SHP77 treated with DMSO at 0.1 percent for 48 hours (cell line): Measurements from ENCODE around the gene CD82.

Experiments
- DNase-seq: peaks from one replicate; lab custom pipeline; 2025; lab: John Stamatoyannopoulos, UW

CD82 gene

DNA sequence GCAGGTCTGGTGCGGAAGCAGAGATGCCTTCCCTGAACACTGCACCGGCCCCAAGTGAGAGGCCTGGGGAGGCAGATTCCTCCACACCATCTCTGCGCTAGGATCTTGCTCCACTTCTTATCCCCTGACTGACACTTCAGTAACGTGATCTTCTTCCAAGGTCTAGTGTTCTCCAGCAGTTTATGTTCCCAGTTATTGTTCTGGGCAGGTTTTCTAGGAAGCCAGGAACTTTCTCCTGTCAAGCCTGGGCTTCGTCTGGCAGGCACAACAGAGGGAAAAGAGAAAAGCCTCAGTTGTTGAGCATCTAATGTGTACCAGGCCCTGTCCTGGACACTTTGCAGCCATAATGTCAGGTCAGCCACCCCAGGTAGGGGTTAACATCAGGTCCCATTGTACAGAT, 10.5 kb downstream of the CD82 start:
- DNase-seq = no peak

DNA sequence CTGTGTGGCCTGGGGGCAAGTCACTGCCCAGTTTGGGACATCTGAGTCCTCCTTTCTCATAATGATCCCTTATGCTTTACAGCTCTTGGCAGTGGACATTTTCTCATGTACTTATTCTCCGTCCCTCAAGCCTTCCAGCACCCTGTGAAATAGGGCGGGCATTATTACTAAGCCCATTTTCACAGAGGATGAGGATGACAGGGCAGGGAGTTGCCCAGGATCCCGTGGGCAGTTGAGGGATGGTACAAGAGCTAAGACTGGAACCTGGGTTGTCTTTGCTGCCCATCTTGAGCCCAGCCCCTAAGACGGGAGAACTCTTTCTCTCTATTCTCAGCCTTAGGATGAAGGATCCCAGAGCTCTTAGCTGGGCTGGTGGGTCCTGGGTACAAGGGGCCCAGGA, 11.2 kb downstream of the CD82 start:
- no peak for DNase-seq

DNA sequence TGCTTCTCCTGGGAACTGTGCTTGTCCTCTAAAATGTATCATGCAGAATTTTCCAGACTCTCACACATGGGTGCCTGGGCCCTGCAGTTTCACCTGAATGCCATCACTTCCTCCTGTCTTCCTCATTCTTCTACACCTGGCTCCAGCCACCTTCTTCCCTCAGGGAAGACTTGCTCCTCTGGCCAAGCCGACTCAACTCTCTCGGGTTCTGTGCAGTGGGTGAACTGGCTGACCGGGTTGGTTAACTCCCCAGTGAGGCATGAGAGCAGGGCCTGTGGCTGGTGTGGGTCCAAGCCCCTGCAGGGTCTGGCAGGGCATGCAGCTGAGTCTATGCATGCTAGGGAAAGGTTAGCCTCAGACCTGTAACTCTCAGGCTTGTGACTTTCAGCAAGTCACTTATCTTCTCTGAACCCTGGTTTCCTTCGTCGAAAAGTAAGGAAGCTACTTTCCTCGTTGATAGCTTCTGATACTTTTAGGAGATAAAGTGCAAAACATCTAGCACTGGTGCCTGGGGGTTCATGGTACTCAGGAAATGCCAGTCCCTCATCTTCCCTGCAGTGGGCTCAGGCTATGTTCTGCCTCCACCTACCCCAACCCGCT, 11.9 kb downstream of the CD82 start:
- no peak for DNase-seq

DNA sequence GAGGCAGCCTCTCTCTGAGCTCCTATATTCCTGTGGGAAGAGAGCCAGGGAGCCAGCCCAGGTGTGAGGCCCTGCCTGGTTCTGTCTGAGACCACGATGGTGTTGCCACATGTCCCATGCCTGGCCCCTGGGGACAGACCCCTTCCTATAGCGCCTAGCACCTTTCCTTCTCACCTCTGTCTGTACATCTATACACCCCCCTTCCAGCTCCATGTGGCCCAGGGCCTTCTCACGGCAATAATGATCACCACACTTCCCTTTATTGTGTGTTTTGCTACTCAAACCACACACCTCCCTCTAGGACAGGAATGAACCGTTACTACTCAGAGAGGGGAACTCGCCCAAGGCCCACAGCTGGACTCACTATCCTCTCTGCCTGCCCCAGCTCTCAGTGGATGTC, 12.8 kb downstream of the CD82 start:
- DNase-seq = no peak

DNA sequence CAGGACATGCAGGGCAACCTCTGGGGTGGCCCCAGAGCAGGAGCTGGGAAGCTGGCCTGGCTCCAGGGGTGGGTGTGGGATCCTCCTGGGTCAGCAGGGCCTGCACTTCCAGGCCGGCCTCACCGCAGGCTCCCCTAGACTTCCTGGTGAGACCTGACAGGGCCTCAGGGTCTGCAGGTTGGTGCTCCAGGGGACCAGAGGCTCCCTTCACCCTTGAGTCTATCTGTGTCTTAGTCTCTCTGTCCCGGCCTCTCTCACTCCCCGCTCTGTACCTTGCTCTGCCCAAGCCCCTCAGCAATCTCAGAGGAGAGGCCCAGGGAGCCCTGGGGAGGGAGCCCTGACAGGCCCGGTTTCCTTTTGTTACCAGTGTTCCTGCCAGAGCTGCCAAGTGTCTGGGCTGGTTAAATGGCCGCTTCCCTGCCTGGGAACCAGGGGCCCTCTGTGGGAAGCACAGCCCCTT, 13.9 kb downstream of the CD82 start:
- no peak for DNase-seq

DNA sequence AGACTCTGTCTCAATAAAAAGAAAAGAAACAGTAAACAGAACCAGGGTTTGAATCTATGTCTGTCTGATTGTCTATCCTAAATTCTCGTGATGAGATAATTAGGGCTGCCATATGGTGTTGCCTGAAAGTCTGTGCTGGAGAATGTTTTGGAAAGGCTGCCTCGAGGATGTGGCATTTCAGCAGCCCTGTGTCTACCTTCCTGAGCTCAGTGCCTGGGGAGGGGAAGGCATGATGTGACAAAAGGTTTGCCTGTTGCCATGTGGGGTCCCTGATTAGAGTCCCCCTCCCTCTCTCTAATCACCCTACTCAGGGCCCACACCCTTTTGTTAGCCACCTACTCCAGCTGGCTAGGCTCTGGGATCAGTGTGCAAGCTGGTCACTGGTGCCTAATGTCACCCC, 15.2 kb downstream of the CD82 start:
- DNase-seq = no peak

DNA sequence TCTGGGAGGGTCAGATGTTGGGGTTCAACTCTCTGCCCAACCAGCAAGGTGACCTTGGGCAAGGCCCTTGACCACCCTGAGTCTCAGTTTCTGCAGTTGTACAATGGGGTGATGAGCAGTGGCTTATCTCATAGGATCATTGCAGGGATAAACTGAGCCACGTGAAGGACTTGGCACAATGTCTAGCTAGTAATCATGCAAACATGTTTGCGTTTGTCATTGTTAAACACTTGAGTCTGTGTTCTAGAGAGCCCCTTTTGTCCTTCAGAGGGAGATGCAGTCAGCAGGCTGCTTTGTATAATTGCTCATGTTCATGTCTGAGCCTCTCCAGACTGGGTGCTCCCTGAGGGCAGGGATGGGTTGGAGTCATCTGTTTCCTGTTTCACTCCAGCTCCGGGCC, 15.8 kb downstream of the CD82 start:
- DNase-seq = no peak

DNA sequence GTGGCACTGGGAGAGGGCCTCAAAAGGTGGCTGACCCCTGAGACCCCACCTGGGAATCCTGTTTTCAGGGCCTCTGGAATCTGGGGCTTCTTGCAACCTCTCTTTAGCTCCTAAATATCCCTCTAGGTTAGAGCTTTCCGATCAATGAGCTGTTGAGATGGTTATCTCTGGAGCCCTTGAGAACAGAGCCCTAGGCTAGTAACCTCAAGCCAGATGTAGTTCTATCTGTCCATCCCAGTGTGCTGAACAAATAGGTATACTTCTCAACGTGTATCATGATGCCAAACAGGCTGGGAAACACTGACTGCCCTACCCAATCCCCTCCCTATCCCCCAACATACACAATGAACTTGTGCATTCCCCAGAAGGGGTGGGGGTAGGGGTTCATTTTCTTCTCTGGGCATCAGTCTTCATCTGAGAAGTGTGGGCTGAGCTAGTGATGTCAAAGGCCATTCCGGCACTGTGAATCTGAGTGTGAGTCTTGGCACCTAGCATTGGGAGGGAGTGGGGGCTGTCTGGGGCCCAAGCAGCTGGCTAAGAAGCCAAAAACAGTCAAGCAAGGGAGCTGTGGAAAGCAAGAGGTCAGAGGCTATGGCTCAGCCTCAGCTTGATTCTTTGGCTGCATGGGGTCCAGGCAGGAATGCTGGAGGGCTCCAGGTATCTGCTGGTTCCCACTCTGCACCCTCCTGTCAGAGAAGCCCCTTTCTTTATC, 17.3 kb downstream of the CD82 start:
- DNase-seq = no peak

DNA sequence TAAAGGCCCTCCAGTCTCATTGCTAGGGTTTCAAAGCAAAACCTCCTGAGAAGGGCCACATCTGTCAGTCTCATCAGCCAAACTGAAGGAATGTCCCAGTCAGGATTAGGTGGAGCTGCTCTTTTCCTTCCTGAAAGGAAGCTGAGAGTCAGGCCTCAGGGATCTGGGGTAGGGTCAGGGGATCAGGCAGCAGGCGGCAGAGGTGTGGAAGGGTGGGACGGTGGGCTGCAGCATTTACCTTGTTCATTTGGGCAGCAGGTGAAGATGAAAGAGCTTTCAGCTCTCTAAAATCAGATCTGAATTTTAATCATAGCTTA, 17.8 kb downstream of the CD82 start:
- DNase-seq = no peak

DNA sequence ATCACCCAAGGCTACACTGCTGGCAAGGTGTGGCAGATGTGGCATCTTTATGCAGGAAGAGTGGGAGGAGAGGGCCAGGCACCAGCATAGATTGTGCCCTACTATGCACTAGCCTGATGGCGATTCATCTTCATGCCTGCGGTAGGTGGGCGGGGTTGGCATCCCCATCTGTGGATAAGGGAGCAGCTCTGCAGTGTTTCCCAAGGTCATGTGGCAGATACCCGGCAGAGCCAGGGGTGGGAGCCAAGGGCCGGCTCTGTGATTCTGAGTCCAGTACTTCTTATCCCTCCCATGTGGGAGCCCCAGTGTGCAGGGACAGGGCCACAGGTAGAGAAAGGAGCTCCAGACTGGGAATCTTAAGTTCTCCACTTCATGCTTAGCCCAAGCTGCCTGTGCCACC, 20.0 kb downstream of the CD82 start:
- DNase-seq = no peak

DNA sequence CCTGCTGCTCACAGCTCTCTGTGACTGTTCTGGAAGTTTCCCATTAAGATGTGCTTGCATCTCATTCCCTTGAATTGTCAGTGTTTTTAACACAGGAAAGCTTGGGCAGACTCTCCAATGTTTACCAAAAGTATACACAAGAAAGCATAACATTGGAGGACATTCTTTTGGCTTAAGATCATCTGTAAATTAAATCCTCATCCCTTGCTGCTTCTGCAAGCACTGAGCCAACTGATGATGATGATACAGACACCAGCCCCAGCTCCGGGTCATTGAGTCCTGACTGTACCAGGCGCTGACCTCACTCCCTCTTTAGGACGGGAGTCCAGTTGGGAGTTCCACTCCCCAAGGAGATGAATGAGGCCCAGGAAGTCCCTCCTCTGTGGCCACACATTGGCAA, 23.8 kb downstream of the CD82 start:
- no peak for DNase-seq

DNA sequence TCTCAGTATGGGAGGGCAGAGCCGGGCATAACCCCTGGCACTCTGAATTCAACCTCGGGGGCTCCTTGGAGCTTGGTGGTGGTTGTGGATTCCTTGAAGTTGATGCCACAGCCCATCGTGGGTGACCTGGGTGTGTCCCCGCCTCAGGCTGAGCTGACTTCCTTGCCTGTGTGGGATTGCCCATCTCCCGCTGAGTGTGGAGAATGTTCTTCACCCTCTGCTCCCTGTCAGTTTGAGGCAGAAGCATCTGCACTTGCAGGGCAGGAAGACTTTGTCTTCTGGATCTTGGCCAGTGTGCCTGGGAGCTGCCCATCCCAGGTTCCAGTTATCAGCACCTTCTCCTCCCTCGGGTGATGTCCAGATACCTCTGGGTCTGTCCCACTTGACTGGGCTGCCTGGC, 25.3 kb downstream of the CD82 start:
- no peak for DNase-seq

DNA sequence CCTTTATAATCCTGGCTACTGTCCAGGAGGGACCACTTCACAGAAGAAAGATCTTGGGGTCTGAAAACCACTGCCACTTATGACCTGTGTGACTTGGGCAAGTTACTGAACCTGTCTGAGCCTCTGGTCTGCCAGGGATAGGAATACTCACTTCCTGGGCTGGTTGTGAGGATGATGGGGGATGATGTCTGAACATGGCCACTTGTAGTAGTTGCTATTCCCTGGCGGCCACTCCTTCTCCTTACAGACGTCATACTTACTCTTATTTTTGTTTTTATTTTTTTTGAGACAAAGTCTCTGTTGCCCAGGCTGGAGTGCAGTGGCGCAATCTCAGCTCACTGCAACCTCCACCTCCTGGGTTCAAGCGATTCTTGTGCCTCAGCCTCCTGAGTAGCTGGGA, 26.1 kb downstream of the CD82 start:
- no peak for DNase-seq

DNA sequence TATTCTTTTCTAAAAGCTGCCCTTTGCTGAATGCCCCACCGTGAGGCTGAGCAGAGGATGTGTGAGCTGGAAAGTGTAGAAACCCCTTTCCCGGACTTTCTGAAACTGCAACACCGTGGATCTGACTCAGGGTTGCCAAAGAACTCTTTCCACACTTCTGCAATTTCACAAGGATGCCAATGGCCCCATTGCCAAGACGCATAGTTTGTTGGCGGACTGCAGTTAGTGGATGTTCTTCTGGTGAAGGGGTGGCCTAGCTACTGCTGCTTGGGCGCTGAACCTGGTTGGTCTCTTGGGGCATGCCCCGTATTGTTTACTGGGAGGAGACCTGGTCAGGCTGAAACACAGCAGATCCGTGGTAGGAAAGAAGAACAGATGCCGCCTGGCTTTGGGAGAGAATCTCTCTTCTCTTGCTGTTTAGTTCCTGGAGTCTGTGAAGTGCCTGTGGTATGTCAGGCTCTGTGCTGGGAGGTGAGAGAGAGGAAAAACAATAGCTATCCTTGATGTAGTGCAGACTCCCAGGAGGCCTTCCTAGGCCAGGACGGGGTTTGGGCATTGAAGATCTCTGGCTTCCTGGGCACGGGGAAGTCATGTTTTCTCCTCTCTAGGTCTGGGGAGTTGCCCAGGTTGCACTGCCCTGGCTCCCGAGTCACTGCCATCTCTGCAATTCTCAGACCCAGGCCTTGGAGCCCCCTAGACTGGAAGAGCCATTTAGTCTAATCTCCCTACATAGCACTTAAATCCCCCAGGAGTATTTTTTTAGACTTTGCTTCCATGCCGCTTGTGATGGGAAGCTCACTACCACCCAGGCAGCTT, 26.9 kb downstream of the CD82 start:
- DNase-seq = no peak

DNA sequence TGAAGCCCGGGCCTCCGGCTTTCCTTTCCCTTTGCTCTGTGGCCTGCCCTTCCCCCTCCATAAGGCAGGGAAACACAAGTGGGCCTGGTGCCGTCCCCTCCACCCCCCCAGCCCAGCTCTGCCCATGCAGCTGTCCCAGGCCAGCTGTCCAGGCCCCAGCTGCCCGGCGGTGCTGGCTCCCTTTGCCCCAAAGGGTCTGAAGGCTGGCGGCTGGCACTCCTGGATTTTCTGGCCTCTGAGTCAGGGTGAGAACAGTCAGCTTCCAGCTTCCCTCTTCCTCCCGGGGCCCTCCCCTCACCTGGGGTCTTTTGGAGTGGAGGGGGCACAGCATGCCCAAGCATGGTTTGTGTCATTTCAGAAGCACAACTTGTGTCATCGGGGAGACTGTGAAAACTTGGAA, 27.8 kb downstream of the CD82 start:
- DNase-seq = no peak

DNA sequence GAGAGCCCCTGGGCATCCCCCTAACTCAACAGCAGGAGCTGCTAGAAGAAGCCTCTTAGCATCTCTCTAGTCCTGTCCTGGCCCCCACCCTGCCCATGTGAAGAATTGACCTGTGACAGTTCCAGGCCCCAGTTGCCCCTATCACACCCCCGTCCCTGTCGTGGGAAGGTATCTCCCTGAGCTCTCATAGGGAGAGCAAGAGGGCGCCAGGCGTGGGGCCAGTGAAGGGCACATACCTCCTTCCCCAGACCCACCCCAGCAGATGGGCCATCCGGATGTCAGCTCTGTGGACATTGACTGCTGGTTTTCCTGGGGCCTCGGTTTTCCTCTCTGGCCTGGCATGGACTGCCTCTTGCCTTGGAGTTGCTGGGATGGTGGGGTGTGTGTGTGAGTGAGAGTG, 29.5 kb downstream of the CD82 start:
- DNase-seq = no peak

DNA sequence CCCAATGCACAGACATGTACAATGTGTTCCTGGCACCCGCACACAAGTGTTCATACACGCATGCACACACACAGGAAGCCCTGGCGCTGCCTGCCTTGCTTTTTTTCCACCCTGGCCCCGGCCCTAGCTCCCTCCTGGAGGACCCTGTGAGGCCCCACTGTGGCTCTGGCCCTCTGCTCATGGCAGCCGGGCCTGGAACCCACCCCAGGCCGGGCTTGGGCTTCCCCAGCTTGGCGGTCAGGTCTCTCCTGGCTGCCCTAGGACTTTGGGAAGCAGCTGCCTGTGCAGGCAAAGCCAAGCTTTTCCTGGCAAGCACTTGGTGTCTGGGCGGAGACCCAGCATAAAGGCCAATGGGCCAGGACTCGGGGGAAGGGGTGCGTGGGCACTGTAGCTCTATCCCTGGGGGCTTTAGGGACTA, 30.5 kb downstream of the CD82 start:
- DNase-seq = no peak

DNA sequence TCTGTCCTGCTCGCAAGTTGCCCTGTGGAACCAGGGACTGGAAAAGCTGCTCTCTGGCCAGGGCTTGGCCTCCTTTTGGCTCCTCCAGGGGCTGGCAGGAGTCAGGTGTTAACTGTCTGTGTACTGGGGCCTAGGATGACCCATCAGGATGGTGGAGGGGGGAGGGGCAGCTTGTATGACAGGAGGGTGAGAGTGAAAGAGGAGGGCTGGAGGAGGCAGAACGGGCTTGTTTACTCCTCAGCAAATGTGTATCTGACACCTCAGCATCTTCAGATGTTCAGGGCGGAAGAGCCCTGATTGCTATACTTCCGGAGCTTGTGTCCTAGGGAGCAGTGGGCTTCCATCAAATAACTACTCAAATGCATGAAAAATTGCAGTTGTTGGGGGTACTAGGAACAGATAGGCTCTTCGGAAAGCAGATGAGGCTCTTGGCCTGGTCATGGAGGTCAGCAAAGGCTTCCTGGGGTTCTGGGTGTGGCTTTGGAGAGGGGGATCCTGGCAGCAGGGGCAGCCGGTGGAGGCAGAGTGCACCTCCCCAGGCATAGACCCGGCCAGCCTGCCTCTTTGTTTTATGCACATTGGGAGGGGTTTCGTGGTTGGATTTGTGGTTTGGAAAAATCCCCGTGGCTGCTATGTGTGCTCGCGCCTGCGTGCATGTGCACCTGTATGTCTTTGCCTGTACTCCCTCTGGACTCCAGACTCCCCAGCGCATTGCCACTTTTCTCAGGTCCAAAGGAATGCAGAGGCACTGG, 31.2 kb downstream of the CD82 start:
- DNase-seq = no peak

DNA sequence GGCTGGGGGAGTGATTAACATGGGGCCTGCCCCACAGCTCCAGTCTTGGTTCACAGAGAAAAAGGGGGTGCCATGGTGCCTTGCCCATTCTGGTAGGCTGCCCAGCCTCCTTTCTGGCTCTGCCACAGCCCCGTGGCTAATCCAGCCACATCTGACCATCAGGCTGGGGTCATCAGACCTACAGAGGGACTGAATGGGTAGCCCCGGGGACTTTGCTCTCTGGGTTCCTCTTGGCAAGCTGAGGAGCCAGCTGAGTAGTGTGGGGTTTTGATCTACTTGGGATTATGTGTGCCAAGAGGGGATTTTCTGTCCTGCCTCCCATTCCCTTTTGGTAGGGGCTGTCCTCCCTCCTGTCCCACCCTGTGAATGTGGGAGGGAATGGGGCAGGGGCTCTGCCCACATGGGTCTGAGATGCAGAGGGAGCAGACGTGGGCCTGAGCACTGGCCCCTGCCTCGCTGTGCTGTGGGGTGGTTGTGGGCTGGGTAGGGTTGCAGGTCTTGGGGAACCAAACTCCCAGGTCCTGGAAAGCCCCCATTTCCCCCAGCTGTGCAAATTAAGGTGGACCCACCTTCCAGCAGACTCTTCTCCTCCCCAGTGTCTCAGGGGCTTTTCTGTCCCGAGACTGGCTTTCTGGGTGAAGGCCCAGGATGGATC, 32.0 kb downstream of the CD82 start:
- DNase-seq = no peak

DNA sequence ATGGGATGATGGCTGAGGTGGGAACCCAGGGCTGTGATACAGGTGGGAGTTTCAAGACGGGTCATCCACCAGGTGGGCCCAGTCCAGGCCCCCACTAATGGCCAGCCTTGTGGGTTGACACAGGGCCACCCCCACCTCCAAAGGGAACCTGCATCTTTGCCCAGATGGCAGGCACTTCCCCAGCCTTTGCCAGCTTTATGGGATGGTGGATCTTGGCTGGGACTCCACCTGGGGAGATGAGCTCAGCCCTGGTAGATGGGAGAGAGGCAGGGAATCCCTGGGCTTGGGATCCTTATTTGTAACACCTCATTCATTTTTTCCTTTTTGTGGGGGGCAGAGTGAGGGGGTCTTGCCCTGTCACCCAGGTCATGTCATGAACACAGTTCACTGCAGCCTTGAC, 33.4 kb downstream of the CD82 start:
- DNase-seq = no peak

DNA sequence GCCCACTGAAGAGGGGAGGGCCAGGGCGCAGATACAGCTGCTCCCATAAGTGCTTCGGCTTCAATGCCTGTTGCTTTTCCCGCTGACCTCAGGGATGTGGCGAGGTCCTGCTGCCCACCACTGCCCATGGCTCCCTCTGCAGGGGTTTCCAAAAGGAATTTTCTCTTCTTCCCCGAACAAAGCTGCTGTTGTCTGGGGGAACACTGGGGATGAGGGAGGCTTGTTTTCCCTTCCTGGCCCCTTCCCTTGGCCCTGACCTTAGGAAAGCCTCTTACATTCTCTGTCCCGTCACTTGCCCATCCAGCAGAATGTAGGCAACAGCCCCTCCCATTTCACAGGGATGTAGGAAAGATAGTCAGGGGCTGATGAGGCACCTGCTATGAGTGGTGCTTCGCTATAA, 34.8 kb downstream of the CD82 start:
- no peak for DNase-seq

DNA sequence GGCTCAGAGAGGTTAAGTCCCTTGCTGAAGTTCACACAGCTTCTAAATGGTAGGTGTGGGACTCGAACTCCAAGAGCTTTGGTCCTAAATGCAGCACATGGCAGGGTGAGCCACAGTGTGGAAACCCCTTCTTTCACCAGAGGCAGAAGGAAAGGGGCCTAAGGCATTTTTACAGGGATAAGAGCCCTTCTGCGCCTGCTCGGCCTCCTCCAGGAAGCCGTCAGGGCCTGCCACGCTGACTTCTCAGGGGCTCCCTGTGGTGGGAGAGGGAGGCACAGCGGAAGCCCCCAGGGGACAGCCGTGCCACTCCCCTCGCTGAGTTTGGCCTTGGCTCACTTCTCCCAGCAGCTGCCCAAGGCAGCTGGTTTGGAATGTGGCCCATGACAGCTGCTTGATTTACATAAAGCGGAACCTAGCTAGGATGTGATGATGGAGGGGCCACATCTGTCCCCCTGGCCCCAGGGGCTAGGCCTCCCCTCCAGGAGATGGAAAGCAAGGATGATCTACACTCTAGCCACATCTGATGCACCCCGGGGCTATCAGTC, 35.4 kb downstream of the CD82 start:
- no peak for DNase-seq
